ENCODE results near the gene POLK. TPM values are rescaled to one million over a fixed set of nuclear protein-coding genes. Genes with fewer than 3 reads are reported as not detected.

POLK gene
- total and polyA plus RNA-seq, 2 experiments from 2014 or later, result 10.0 to 11.7 TPM

- no peaks in the 10 kb centered on the region for H3K27me3 ChIP-seq
- H3K4me1 ChIP-seq (ENCODE audit: low read depth), result peaks cover 12% of the 10 kb centered on the region
- H3K4me3 ChIP-seq, result no peak overlapping the region
Observed at GRCh38 chr5:75469017-75469416, 42.7 kb upstream of the POLK start.

DNA sequence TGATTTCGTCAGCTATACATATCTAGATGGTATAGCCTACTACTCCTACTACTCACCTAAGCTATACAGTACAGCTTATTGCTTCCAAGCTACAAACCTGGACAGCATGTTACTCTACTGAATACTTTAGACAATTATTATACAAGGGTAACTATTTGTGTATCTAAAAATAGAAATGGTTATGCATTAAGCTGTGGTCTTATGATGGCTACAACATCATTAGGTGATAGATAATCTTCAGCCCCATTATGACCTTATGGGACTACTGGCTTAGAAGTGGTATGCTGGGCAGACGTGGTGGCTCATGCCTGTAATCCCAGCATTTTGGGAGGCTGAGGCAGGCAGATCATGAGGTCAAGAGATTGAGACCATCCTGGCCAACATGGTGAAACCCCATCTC lies 40.5 kb upstream of the POLK start:
- H3K9me3 ChIP-seq (ENCODE audit: low read depth), result no peaks in the 10 kb centered on the region
- DNase-seq (ENCODE audit: low read depth in 1 of 2, low spot score in 1 of 2), result no peak
- no peak overlapping the region for H3K27ac ChIP-seq
- no peak overlapping the region for H3K4me3 ChIP-seq
- no peaks in the 10 kb centered on the region for H3K27me3 ChIP-seq
- no peaks in the 10 kb centered on the region for H3K36me3 ChIP-seq
- TF ChIP-seq, protein P1, sequence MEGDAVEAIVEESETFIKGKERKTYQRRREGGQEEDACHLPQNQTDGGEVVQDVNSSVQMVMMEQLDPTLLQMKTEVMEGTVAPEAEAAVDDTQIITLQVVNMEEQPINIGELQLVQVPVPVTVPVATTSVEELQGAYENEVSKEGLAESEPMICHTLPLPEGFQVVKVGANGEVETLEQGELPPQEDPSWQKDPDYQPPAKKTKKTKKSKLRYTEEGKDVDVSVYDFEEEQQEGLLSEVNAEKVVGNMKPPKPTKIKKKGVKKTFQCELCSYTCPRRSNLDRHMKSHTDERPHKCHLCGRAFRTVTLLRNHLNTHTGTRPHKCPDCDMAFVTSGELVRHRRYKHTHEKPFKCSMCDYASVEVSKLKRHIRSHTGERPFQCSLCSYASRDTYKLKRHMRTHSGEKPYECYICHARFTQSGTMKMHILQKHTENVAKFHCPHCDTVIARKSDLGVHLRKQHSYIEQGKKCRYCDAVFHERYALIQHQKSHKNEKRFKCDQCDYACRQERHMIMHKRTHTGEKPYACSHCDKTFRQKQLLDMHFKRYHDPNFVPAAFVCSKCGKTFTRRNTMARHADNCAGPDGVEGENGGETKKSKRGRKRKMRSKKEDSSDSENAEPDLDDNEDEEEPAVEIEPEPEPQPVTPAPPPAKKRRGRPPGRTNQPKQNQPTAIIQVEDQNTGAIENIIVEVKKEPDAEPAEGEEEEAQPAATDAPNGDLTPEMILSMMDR (IDR thresholded peaks at IDR 0.05; ENCODE audit: low read depth, low read length), result no peak
- peaks cover 3% of the 10 kb centered on the region for H3K4me1 ChIP-seq (ENCODE audit: low read depth)

More at GRCh38 chr5:75469017-75469416, 42.7 kb upstream of the POLK start:
- TF ChIP-seq, protein P1 (IDR thresholded peaks at IDR 0.05; ENCODE audit: low read depth, low read length), result no peak
- Histone ChIP-seq H3K27ac (no peak overlapping the region), H3K9me3 (ENCODE audit: low read depth) (no peaks in the 10 kb centered on the region), H3K36me3 (no peaks in the 10 kb centered on the region)
- DNase-seq (ENCODE audit: low read depth in 1 of 2, low spot score in 1 of 2), result no peak

DNA sequence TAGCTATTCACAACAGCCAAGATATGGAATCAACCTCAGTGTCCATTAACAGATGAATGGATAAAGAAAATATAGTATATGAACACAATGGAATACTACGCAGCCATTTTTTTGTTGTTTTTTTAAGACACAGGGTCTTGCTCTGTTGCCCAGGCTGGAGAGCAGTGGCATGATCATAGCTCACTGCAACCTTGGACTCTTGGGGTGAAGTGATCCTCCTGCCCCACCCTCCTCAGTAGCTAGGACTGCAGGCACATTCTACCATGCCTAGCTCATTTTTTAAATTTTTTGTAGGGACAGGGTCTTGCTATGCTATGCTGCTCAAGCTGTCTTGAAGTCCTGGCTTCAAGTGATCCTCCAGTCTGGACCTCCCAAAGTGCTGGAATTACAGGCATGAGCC lies 38.7 kb upstream of the POLK start:
- Histone ChIP-seq H3K27me3 (no peaks in the 10 kb centered on the region), H3K9me3 (ENCODE audit: low read depth) (no peaks in the 10 kb centered on the region), H3K36me3 (no peaks in the 10 kb centered on the region), H3K4me1 (ENCODE audit: low read depth) (no peaks in the 10 kb centered on the region), H3K4me3 (no peak overlapping the region), H3K27ac (no peak overlapping the region)
- TF ChIP-seq, protein P1 (IDR thresholded peaks at IDR 0.05; ENCODE audit: low read depth, low read length), result no peak
- no peak for DNase-seq (ENCODE audit: low read depth in 1 of 2, low spot score in 1 of 2)

- Histone ChIP-seq H3K27ac (no peak overlapping the region), H3K9me3 (ENCODE audit: low read depth) (no peaks in the 10 kb centered on the region), H3K36me3 (no peaks in the 10 kb centered on the region), H3K27me3 (no peaks in the 10 kb centered on the region), H3K4me1 (ENCODE audit: low read depth) (no peaks in the 10 kb centered on the region), H3K4me3 (no peak overlapping the region)
- TF ChIP-seq, protein P1 (IDR thresholded peaks at IDR 0.05; ENCODE audit: low read depth, low read length), result no peak
- no peak for DNase-seq (ENCODE audit: low read depth in 1 of 2, low spot score in 1 of 2)
Observed at GRCh38 chr5:75473463-75473862, 38.2 kb upstream of the POLK start.

DNA sequence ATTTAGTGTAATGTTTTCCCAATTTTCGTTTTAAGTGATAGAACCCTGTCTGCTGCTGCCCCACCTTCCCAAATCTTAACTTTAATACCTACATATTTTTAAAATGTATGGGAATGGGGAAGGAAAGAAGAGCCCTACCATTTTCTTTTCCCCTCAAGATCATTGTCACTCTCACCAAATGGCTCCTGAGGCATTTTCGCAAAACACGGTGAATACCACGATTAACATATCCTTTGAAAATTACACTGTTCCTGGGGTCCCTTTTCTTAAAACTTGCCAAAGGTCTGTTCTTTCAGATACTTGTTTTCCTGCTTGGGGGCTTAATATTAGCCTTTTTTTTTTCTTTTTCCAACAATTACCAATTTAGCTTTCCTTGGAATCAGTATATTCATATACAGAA lies 36.3 kb upstream of the POLK start:
- no peak for DNase-seq (ENCODE audit: low read depth in 1 of 2, low spot score in 1 of 2)
- Histone ChIP-seq H3K4me1 (ENCODE audit: low read depth) (no peaks in the 10 kb centered on the region), H3K9me3 (ENCODE audit: low read depth) (no peaks in the 10 kb centered on the region)

More for the DNA sequence above, 36.3 kb upstream of the POLK start:
- Histone ChIP-seq H3K27ac (no peak overlapping the region), H3K4me3 (no peak overlapping the region), H3K27me3 (no peaks in the 10 kb centered on the region), H3K36me3 (no peaks in the 10 kb centered on the region)
- TF ChIP-seq, protein P1 (IDR thresholded peaks at IDR 0.05; ENCODE audit: low read depth, low read length), result no peak

All from cardiac muscle cell (in vitro differentiated cells and primary cell).